ENCODE data around the gene ANKRD24. TPM values are rescaled to one million over a fixed set of nuclear protein-coding genes. Genes with fewer than 3 reads are reported as not detected.

Gene ANKRD24
- total and polyA plus RNA-seq, 4 donors = 0.28 to 2.5 (median 1.4) TPM

GRCh38 chr19:4197625-4198466, 15.4 kb downstream of the ANKRD24 start:
- H3K4me3 ChIP-seq (ENCODE audit: low read depth in 1 of 3, low read length in 3 of 3) = no peak overlapping the region
- TF ChIP-seq YY1 (IDR thresholded peaks at IDR 0.05) (no peak), EGR1 (IDR thresholded peaks at IDR 0.05; ENCODE audit: low read depth in 2 of 2) (no peak), TAF1 (conservative IDR thresholded peaks at IDR 0.05) (no peak), RAD21 (IDR thresholded peaks at IDR 0.05) (no peak), NR2F2 (IDR thresholded peaks at IDR 0.05) (no peak), HNF4G (IDR thresholded peaks at IDR 0.05) (no peak), FOXA1 (IDR thresholded peaks at IDR 0.05) (no peak), JUND (IDR thresholded peaks at IDR 0.05) (no peak), FOXA2 (IDR thresholded peaks at IDR 0.05) (no peak)
- TF ChIP-seq, protein P1, sequence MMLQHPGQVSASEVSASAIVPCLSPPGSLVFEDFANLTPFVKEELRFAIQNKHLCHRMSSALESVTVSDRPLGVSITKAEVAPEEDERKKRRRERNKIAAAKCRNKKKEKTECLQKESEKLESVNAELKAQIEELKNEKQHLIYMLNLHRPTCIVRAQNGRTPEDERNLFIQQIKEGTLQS (IDR thresholded peaks at IDR 0.05) = no peak
- TF ChIP-seq, protein P2, sequence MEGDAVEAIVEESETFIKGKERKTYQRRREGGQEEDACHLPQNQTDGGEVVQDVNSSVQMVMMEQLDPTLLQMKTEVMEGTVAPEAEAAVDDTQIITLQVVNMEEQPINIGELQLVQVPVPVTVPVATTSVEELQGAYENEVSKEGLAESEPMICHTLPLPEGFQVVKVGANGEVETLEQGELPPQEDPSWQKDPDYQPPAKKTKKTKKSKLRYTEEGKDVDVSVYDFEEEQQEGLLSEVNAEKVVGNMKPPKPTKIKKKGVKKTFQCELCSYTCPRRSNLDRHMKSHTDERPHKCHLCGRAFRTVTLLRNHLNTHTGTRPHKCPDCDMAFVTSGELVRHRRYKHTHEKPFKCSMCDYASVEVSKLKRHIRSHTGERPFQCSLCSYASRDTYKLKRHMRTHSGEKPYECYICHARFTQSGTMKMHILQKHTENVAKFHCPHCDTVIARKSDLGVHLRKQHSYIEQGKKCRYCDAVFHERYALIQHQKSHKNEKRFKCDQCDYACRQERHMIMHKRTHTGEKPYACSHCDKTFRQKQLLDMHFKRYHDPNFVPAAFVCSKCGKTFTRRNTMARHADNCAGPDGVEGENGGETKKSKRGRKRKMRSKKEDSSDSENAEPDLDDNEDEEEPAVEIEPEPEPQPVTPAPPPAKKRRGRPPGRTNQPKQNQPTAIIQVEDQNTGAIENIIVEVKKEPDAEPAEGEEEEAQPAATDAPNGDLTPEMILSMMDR (IDR thresholded peaks at IDR 0.05; ENCODE audit: low read depth, low read length, missing input control) = no peak
- TF ChIP-seq, protein P3, sequence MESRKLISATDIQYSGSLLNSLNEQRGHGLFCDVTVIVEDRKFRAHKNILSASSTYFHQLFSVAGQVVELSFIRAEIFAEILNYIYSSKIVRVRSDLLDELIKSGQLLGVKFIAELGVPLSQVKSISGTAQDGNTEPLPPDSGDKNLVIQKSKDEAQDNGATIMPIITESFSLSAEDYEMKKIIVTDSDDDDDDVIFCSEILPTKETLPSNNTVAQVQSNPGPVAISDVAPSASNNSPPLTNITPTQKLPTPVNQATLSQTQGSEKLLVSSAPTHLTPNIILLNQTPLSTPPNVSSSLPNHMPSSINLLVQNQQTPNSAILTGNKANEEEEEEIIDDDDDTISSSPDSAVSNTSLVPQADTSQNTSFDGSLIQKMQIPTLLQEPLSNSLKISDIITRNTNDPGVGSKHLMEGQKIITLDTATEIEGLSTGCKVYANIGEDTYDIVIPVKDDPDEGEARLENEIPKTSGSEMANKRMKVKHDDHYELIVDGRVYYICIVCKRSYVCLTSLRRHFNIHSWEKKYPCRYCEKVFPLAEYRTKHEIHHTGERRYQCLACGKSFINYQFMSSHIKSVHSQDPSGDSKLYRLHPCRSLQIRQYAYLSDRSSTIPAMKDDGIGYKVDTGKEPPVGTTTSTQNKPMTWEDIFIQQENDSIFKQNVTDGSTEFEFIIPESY (IDR thresholded peaks at IDR 0.05) = no peak
- H3K27me3 ChIP-seq (ENCODE audit: control insufficient read depth in 4 of 4, insufficient read depth in 4 of 4, low read length in 3 of 4) = no peaks in the 10 kb centered on the region
- H3K9ac ChIP-seq (ENCODE audit: low read depth in 1 of 2, low read length in 2 of 2) = no peak overlapping the region
- 19% methylated on average over 70 of the region's 70 CpGs for WGBS
- no peaks in the 10 kb centered on the region for H3K4me1 ChIP-seq (ENCODE audit: control insufficient read depth in 4 of 4, insufficient read depth in 4 of 4, low read length in 3 of 4)
- DNase-seq (ENCODE audit: low spot score) = no peak
- no peaks in the 10 kb centered on the region for H3K36me3 ChIP-seq (ENCODE audit: control insufficient read depth in 4 of 4, insufficient read depth in 3 of 4, low read depth in 1 of 4, low read length in 3 of 4)
- H3K9me3 ChIP-seq (ENCODE audit: control insufficient read depth in 4 of 4, low read length in 3 of 4) = no peaks in the 10 kb centered on the region
- H3K27ac ChIP-seq (ENCODE audit: low read depth in 1 of 2, low read length in 2 of 2) = no peak overlapping the region

- Histone ChIP-seq H3K27ac (ENCODE audit: low read depth in 1 of 2, low read length in 2 of 2) (no peak overlapping the region), H3K36me3 (ENCODE audit: control insufficient read depth in 4 of 4, insufficient read depth in 3 of 4, low read depth in 1 of 4, low read length in 3 of 4) (no peaks in the 10 kb centered on the region), H3K9me3 (ENCODE audit: control insufficient read depth in 4 of 4, low read length in 3 of 4) (no peaks in the 10 kb centered on the region), H3K9ac (ENCODE audit: low read depth in 1 of 2, low read length in 2 of 2) (no peak overlapping the region), H3K27me3 (ENCODE audit: control insufficient read depth in 4 of 4, insufficient read depth in 4 of 4, low read length in 3 of 4) (no peaks in the 10 kb centered on the region), H3K4me3 (ENCODE audit: low read depth in 1 of 3, low read length in 3 of 3) (no peak overlapping the region), H3K4me1 (ENCODE audit: control insufficient read depth in 4 of 4, insufficient read depth in 4 of 4, low read length in 3 of 4) (no peaks in the 10 kb centered on the region)
- no peak for DNase-seq (ENCODE audit: low spot score)
- WGBS = 22% methylated on average over 28 of the region's 28 CpGs
- TF ChIP-seq NR2F2 (IDR thresholded peaks at IDR 0.05) (no peak), RAD21 (IDR thresholded peaks at IDR 0.05) (no peak), FOXA2 (IDR thresholded peaks at IDR 0.05) (no peak), TAF1 (conservative IDR thresholded peaks at IDR 0.05) (no peak), RXRA (IDR thresholded peaks at IDR 0.05) (no peak), GABPA (IDR thresholded peaks at IDR 0.05 in 1 of 2, conservative IDR thresholded peaks at IDR 0.05 in 1 of 2) (no peak), JUND (IDR thresholded peaks at IDR 0.05) (no peak), SP1 (IDR thresholded peaks at IDR 0.05) (no peak), HNF4G (IDR thresholded peaks at IDR 0.05) (no peak), MAX (IDR thresholded peaks at IDR 0.05) (no peak)
- TF ChIP-seq, protein P1 (IDR thresholded peaks at IDR 0.05) = no peak
- TF ChIP-seq, protein P4, sequence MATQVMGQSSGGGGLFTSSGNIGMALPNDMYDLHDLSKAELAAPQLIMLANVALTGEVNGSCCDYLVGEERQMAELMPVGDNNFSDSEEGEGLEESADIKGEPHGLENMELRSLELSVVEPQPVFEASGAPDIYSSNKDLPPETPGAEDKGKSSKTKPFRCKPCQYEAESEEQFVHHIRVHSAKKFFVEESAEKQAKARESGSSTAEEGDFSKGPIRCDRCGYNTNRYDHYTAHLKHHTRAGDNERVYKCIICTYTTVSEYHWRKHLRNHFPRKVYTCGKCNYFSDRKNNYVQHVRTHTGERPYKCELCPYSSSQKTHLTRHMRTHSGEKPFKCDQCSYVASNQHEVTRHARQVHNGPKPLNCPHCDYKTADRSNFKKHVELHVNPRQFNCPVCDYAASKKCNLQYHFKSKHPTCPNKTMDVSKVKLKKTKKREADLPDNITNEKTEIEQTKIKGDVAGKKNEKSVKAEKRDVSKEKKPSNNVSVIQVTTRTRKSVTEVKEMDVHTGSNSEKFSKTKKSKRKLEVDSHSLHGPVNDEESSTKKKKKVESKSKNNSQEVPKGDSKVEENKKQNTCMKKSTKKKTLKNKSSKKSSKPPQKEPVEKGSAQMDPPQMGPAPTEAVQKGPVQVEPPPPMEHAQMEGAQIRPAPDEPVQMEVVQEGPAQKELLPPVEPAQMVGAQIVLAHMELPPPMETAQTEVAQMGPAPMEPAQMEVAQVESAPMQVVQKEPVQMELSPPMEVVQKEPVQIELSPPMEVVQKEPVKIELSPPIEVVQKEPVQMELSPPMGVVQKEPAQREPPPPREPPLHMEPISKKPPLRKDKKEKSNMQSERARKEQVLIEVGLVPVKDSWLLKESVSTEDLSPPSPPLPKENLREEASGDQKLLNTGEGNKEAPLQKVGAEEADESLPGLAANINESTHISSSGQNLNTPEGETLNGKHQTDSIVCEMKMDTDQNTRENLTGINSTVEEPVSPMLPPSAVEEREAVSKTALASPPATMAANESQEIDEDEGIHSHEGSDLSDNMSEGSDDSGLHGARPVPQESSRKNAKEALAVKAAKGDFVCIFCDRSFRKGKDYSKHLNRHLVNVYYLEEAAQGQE (IDR thresholded peaks at IDR 0.05) = no peak
- TF ChIP-seq, protein P3 (IDR thresholded peaks at IDR 0.05) = no peak
Measured at GRCh38 chr19:4198467-4199126, 16.1 kb downstream of the ANKRD24 start.

All from liver (tissue), 9 donors.